Measurements from ENCODE around the gene EHMT2. TPM values are rescaled to one million over a fixed set of nuclear protein-coding genes. Genes with fewer than 3 reads are reported as not detected.

The EHMT2 gene
- total and polyA plus RNA-seq, 2 of the 8 experiments (the other 6 are each of a cell fraction or from before 2014, with no cell fraction given) = 125 to 177 TPM

GRCh38 chr6:31897612-31898382, at the start of gene EHMT2 (continued):
- peak; percentile 74; the same call in 1 of the 2 replicates for TF ChIP-seq YY1 (IDR thresholded peaks at IDR 0.05; ENCODE audit: low read depth, low read length)
- TF ChIP-seq TEAD4 (IDR thresholded peaks at IDR 0.05; ENCODE audit: low read depth, low read length) = peak; percentile 68
- no peak for TF ChIP-seq CHD7 (IDR thresholded peaks at IDR 0.05; ENCODE audit: insufficient replicate concordance, low read length)
- peak; percentile 74 for TF ChIP-seq POLR2AphosphoS5 (IDR thresholded peaks at IDR 0.05; ENCODE audit: low read depth, low read length)
- peak; percentile 61 to 75; a peak in 2 of 4 replicates for TF ChIP-seq SIN3A (conservative IDR thresholded peaks at IDR 0.05 in 1 of 2, IDR thresholded peaks at IDR 0.05 in 1 of 2; ENCODE audit: low read depth in 1 of 2, low read length in 2 of 2)
- TF ChIP-seq EZH2 (IDR thresholded peaks at IDR 0.05; ENCODE audit: low read depth, low read length, severe bottlenecking) = no peak
- TF ChIP-seq USF2 (IDR thresholded peaks at IDR 0.05; ENCODE audit: low read length) = peak; percentile 91
- no peak for TF ChIP-seq SP2 (IDR thresholded peaks at IDR 0.05; ENCODE audit: low read length)
- TF ChIP-seq CHD1 (IDR thresholded peaks at IDR 0.05; ENCODE audit: low read depth, low read length) = no peak

Data from H1 (cell line).